PC-3 (cell line): Measurements from ENCODE around the gene ZNF2.

Experiments used
- EZH2 ChIP-seq: fragments of 300-600 bp; sonication (generic); IDR thresholded peaks from one replicate; pipeline ENCODE4 v1.6.1; 2017; ENCODE audit warnings: antibody characterized with exemption, mild to moderate bottlenecking, low read length; ENCODE audit not compliant: unreplicated experiment
- EZH2phosphoT487 ChIP-seq: fragments of 300-600 bp; sonication (generic); IDR thresholded peaks from 2 replicates; pipeline ENCODE4 v1.6.1; 2018; ENCODE audit warnings: mild to moderate bottlenecking, antibody characterized with exemption, low read length, borderline replicate concordance
- TF ChIP-seq, protein P1 (sequence below): fragments of 300-600 bp; sonication (generic); conservative IDR thresholded peaks from 2 replicates; pipeline ENCODE4 v1.5.1; 2017; ENCODE audit warnings: antibody characterized with exemption, low read depth, mild to moderate bottlenecking, low read length

DNA sequence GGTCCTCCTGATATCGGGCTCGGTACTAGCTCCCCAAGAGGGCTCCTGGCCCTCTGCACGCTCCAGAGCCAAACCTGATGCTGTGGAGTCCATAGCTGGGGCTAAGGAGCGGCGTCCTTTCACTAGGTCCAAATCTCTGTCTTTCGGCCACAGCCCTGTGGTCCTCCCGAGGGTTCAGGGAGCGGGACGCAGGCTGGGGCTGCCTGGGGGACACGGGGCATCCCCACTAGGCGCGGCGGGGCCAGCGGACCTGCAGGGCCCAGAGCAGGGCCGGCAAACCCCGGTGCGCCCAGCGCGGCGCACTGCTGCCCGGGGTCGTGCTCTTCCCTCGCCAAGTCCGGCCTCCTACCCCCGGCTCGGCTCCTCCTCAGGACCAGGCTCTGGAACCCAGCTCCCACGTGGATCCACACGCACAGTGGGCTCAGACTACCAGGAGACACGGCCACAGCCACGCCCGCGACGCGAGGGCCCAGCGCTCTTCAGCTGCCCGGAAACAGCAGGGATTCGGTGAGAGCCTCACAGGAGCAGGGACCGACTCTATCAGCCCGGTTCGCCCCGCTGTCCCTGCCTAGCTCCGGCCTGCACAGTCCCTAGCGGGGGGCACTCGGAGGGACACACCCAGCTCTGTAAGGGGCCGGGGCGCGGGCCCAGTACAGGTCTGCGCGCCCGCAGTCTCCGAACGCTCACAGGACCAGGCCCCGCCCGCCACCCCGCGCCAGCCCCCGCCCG, 6.6 kb upstream of the ZNF2 start:
- TF ChIP-seq, protein P1, sequence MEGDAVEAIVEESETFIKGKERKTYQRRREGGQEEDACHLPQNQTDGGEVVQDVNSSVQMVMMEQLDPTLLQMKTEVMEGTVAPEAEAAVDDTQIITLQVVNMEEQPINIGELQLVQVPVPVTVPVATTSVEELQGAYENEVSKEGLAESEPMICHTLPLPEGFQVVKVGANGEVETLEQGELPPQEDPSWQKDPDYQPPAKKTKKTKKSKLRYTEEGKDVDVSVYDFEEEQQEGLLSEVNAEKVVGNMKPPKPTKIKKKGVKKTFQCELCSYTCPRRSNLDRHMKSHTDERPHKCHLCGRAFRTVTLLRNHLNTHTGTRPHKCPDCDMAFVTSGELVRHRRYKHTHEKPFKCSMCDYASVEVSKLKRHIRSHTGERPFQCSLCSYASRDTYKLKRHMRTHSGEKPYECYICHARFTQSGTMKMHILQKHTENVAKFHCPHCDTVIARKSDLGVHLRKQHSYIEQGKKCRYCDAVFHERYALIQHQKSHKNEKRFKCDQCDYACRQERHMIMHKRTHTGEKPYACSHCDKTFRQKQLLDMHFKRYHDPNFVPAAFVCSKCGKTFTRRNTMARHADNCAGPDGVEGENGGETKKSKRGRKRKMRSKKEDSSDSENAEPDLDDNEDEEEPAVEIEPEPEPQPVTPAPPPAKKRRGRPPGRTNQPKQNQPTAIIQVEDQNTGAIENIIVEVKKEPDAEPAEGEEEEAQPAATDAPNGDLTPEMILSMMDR = no peak
- TF ChIP-seq EZH2 = no peak
- no peak for TF ChIP-seq EZH2phosphoT487
